ENCODE data around the gene FAM8A1.

Gene FAM8A1

GRCh38 chr6:17628873-17629272, 28.8 kb downstream of the FAM8A1 start:
- Histone ChIP-seq H3K27me3 (ENCODE audit: control insufficient read depth in 1 of 2, insufficient read depth in 2 of 2, low read length in 2 of 2) (no peaks in the 10 kb centered on the region), H3K9me3 (ENCODE audit: control insufficient read depth in 1 of 2, low read length in 2 of 2) (no peaks in the 10 kb centered on the region), H3K4me3 (ENCODE audit: low read depth in 1 of 2, low read length in 2 of 2) (no peak overlapping the region), H3K27ac (ENCODE audit: low read depth, low read length) (no peak overlapping the region), H3K9ac (ENCODE audit: low read depth in 1 of 2, low read length in 2 of 2) (no peak overlapping the region), H3K4me1 (ENCODE audit: control insufficient read depth in 1 of 2, insufficient read depth in 2 of 2, low read length in 2 of 2) (peaks cover 0 to 11% of the 10 kb centered on the region in 2 donors), H3K36me3 (ENCODE audit: control insufficient read depth in 1 of 2, insufficient read depth in 2 of 2, low read length in 2 of 2) (peaks cover 20 to 40% of the 10 kb centered on the region in 2 donors)

DNA sequence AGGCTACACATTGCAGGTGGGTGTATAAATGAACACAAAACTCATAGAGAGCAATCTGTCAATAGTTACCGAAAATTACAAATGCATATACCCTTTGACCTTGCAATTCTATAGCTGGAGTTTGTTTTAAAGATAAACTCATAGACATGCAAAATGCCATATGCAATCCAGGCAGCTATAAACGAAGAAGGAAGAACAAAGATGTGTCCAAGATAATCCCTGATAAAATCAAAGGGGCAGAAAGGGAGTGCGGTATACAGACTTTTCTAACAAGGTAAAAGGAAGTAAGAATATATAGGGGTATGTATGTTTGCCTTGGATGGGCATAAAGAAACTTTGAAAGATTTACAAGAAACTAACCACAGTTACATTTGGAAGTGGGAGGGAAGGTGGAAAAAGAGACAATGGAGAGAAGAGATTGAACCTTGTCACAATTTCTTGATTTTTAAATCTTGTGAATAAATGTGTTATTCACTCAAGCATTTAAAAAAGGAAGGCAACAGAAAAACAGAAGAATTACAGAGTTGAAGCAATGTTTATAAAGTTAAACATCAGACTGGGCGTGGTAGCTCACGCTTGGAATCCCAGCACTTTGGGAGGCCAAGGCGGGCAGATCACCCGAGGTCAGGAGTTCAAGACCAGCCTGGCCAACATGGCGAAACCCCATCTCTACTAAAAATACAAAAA, 29.9 kb downstream of the FAM8A1 start:
- H3K4me1 ChIP-seq (ENCODE audit: control insufficient read depth in 1 of 2, insufficient read depth in 2 of 2, low read length in 2 of 2) = peaks cover 0 to 11% of the 10 kb centered on the region in 2 donors
- H3K27me3 ChIP-seq (ENCODE audit: control insufficient read depth in 1 of 2, insufficient read depth in 2 of 2, low read length in 2 of 2) = no peaks in the 10 kb centered on the region
- peaks cover 17 to 33% of the 10 kb centered on the region in 2 donors for H3K36me3 ChIP-seq (ENCODE audit: control insufficient read depth in 1 of 2, insufficient read depth in 2 of 2, low read length in 2 of 2)
- H3K9me3 ChIP-seq (ENCODE audit: control insufficient read depth in 1 of 2, low read length in 2 of 2) = no peaks in the 10 kb centered on the region
- no peak overlapping the region for H3K27ac ChIP-seq (ENCODE audit: low read depth, low read length)
- no peak overlapping the region for H3K4me3 ChIP-seq (ENCODE audit: low read depth in 1 of 2, low read length in 2 of 2)
- H3K9ac ChIP-seq (ENCODE audit: low read depth in 1 of 2, low read length in 2 of 2) = no peak overlapping the region

- H3K27ac ChIP-seq (ENCODE audit: low read depth, low read length) = no peak overlapping the region
- peaks cover 0 to 11% of the 10 kb centered on the region in 2 donors for H3K4me1 ChIP-seq (ENCODE audit: control insufficient read depth in 1 of 2, insufficient read depth in 2 of 2, low read length in 2 of 2)
- H3K27me3 ChIP-seq (ENCODE audit: control insufficient read depth in 1 of 2, insufficient read depth in 2 of 2, low read length in 2 of 2) = no peaks in the 10 kb centered on the region
- H3K9me3 ChIP-seq (ENCODE audit: control insufficient read depth in 1 of 2, low read length in 2 of 2) = no peaks in the 10 kb centered on the region
- H3K9ac ChIP-seq (ENCODE audit: low read depth in 1 of 2, low read length in 2 of 2) = no peak overlapping the region
- no peak overlapping the region for H3K4me3 ChIP-seq (ENCODE audit: low read depth in 1 of 2, low read length in 2 of 2)
- peaks cover 15 to 34% of the 10 kb centered on the region in 2 donors for H3K36me3 ChIP-seq (ENCODE audit: control insufficient read depth in 1 of 2, insufficient read depth in 2 of 2, low read length in 2 of 2)
These were observed 30.5 kb downstream of the FAM8A1 start for GRCh38 chr6:17630511-17631073.

- peaks cover 0 to 11% of the 10 kb centered on the region in 2 donors for H3K4me1 ChIP-seq (ENCODE audit: control insufficient read depth in 1 of 2, insufficient read depth in 2 of 2, low read length in 2 of 2)
- H3K36me3 ChIP-seq (ENCODE audit: control insufficient read depth in 1 of 2, insufficient read depth in 2 of 2, low read length in 2 of 2) = peaks cover 21 to 40% of the 10 kb centered on the region in 2 donors
- no peak overlapping the region for H3K4me3 ChIP-seq (ENCODE audit: low read depth in 1 of 2, low read length in 2 of 2)
- no peaks in the 10 kb centered on the region for H3K9me3 ChIP-seq (ENCODE audit: control insufficient read depth in 1 of 2, low read length in 2 of 2)
- H3K27me3 ChIP-seq (ENCODE audit: control insufficient read depth in 1 of 2, insufficient read depth in 2 of 2, low read length in 2 of 2) = no peaks in the 10 kb centered on the region
- H3K27ac ChIP-seq (ENCODE audit: low read depth, low read length) = no peak overlapping the region
- no peak overlapping the region for H3K9ac ChIP-seq (ENCODE audit: low read depth in 1 of 2, low read length in 2 of 2)
These were observed 32.8 kb downstream of the FAM8A1 start for GRCh38 chr6:17632934-17633333.

DNA sequence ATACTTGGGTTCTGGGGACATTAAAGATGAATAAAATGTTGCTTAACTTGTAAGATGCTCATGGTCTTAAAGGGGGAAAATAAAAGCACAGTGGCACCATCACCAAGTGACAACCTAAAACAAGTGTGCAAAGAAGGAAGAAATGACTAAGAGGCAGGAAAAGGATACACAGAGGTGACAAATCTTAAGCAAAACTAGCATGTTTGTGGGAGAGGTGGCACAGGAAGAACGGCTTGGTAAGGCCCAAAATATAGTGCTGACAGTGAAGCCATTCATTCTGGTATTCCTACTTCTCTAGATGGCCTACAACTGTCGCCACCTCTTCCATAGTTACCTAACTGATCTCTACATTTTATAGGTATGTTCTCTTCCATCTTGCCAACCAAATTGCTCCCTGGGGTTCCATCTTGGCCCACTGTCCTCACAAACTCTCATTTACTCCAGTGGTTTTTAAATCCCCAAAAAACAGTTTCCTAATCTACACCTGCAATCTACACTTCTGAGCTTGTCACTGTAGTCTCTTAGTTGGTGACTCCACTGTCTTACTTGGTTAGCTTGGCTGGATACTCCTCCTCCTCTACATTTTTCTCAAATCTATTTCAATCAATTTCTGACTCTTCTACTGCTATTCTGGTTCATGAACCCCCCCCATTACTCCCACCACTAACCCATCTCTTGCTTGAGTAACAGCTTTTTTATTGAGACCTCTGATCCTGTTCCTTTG, 33.5 kb downstream of the FAM8A1 start:
- no peaks in the 10 kb centered on the region for H3K9me3 ChIP-seq (ENCODE audit: control insufficient read depth in 1 of 2, low read length in 2 of 2)
- peaks cover 20 to 39% of the 10 kb centered on the region in 2 donors for H3K36me3 ChIP-seq (ENCODE audit: control insufficient read depth in 1 of 2, insufficient read depth in 2 of 2, low read length in 2 of 2)
- no peak overlapping the region for H3K9ac ChIP-seq (ENCODE audit: low read depth in 1 of 2, low read length in 2 of 2)
- no peaks in the 10 kb centered on the region for H3K27me3 ChIP-seq (ENCODE audit: control insufficient read depth in 1 of 2, insufficient read depth in 2 of 2, low read length in 2 of 2)
- H3K27ac ChIP-seq (ENCODE audit: low read depth, low read length) = no peak overlapping the region
- H3K4me3 ChIP-seq (ENCODE audit: low read depth in 1 of 2, low read length in 2 of 2) = no peak overlapping the region
- H3K4me1 ChIP-seq (ENCODE audit: control insufficient read depth in 1 of 2, insufficient read depth in 2 of 2, low read length in 2 of 2) = peaks cover 0 to 11% of the 10 kb centered on the region in 2 donors

DNA sequence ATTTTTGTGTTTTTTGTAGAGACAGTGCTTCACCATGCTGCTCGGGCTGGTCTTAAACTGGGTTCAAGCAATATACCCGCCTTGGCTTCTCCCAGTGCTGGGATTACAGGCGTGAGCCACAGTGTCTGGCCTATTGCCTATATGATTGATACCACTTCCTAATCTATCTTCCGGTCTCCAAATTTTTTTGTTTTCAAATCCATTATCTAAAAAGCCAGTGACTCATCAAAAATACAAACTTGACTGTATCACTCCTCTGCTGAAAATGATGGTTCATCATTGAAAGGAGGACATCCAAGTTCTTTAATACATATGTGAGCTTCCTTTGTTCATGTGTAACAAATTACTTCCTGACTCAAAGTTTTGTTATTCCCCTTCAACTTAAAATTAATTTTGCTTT, 35.5 kb downstream of the FAM8A1 start:
- Histone ChIP-seq H3K27me3 (ENCODE audit: control insufficient read depth in 1 of 2, insufficient read depth in 2 of 2, low read length in 2 of 2) (no peaks in the 10 kb centered on the region), H3K36me3 (ENCODE audit: control insufficient read depth in 1 of 2, insufficient read depth in 2 of 2, low read length in 2 of 2) (peaks cover 10 to 38% of the 10 kb centered on the region in 2 donors), H3K4me1 (ENCODE audit: control insufficient read depth in 1 of 2, insufficient read depth in 2 of 2, low read length in 2 of 2) (no peaks in the 10 kb centered on the region), H3K4me3 (ENCODE audit: low read depth in 1 of 2, low read length in 2 of 2) (no peak overlapping the region), H3K9ac (ENCODE audit: low read depth in 1 of 2, low read length in 2 of 2) (no peak overlapping the region), H3K9me3 (ENCODE audit: control insufficient read depth in 1 of 2, low read length in 2 of 2) (no peaks in the 10 kb centered on the region), H3K27ac (ENCODE audit: low read depth, low read length) (no peak overlapping the region)

DNA sequence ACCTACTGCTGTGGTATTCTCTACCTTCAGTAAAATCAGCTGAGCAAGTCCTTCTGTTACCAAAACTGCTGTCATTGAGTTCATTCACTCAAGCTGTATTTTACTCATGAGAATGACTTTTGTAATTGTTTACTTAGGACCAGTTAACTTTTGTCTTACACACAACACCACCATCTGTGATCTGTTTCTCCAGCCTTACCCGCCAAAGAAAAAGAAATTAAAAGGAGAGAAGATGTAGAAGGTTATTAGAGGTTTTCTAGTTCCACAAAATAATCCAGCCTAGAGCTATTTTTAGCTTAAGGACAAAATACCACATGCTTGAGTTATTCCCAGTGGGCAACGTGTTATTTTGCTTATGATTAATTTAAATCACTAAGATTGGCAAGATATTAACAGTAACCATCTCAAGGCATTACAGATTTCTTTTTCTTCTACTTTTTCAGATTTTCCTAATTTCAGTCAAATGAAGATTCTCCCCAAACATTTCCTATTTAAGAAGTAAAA, 38.2 kb downstream of the FAM8A1 start:
- Histone ChIP-seq H3K9me3 (ENCODE audit: control insufficient read depth in 1 of 2, low read length in 2 of 2) (no peaks in the 10 kb centered on the region), H3K9ac (ENCODE audit: low read depth in 1 of 2, low read length in 2 of 2) (no peak overlapping the region), H3K4me3 (ENCODE audit: low read depth in 1 of 2, low read length in 2 of 2) (no peak overlapping the region), H3K27ac (ENCODE audit: low read depth, low read length) (no peak overlapping the region), H3K27me3 (ENCODE audit: control insufficient read depth in 1 of 2, insufficient read depth in 2 of 2, low read length in 2 of 2) (no peaks in the 10 kb centered on the region), H3K36me3 (ENCODE audit: control insufficient read depth in 1 of 2, insufficient read depth in 2 of 2, low read length in 2 of 2) (peaks cover 17 to 39% of the 10 kb centered on the region in 2 donors), H3K4me1 (ENCODE audit: control insufficient read depth in 1 of 2, insufficient read depth in 2 of 2, low read length in 2 of 2) (no peaks in the 10 kb centered on the region)

DNA sequence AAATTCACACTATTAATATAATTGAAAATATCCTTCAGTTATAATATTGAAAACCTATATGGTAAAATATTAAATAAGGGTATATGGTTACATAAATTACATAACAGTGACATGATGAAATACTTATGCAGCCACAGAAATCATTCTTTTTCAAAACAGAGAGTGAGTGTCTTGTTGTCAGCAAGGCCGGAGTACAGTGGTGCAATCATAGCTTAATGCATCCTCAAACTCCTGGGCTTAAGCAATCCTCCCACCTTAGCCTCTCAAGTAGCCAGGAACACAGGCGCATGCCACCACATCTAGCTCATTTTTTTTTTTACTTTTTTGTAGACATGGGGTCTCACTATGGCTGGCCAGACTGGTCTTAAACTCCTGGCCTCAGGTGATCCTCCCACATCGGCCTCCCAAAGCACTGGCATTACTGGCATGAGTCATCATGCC, 40.4 kb downstream of the FAM8A1 start:
- Histone ChIP-seq H3K9ac (ENCODE audit: low read depth in 1 of 2, low read length in 2 of 2) (no peak overlapping the region), H3K36me3 (ENCODE audit: control insufficient read depth in 1 of 2, insufficient read depth in 2 of 2, low read length in 2 of 2) (peaks cover 29 to 48% of the 10 kb centered on the region in 2 donors), H3K27me3 (ENCODE audit: control insufficient read depth in 1 of 2, insufficient read depth in 2 of 2, low read length in 2 of 2) (no peaks in the 10 kb centered on the region), H3K4me1 (ENCODE audit: control insufficient read depth in 1 of 2, insufficient read depth in 2 of 2, low read length in 2 of 2) (no peaks in the 10 kb centered on the region), H3K4me3 (ENCODE audit: low read depth in 1 of 2, low read length in 2 of 2) (no peak overlapping the region), H3K27ac (ENCODE audit: low read depth, low read length) (no peak overlapping the region), H3K9me3 (ENCODE audit: control insufficient read depth in 1 of 2, low read length in 2 of 2) (no peaks in the 10 kb centered on the region)

DNA sequence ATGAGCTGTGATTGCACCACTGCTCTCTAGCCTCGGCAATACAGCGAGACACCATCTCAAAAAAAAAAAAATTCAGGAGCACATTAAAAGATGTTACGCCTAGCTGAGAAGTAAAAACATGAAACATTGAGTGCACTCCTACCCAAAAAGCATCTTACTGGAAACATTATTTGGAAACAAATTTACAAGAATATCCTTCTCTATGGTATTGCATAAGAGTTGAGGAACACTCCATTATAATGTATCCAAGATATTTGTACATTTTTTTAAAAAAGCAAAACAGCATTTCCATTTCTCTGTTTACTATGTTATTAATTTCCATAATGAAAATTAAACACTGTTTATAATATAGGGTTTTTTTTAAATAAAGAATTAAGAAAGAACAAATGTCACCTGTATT, 48.6 kb downstream of the FAM8A1 start:
- H3K4me1 ChIP-seq (ENCODE audit: control insufficient read depth in 1 of 2, insufficient read depth in 2 of 2, low read length in 2 of 2) = no peaks in the 10 kb centered on the region
- H3K27me3 ChIP-seq (ENCODE audit: control insufficient read depth in 1 of 2, insufficient read depth in 2 of 2, low read length in 2 of 2) = no peaks in the 10 kb centered on the region
- no peaks in the 10 kb centered on the region for H3K9me3 ChIP-seq (ENCODE audit: control insufficient read depth in 1 of 2, low read length in 2 of 2)
- H3K9ac ChIP-seq (ENCODE audit: low read depth in 1 of 2, low read length in 2 of 2) = no peak overlapping the region
- H3K4me3 ChIP-seq (ENCODE audit: low read depth in 1 of 2, low read length in 2 of 2) = no peak overlapping the region
- peaks cover 25 to 64% of the 10 kb centered on the region in 2 donors for H3K36me3 ChIP-seq (ENCODE audit: control insufficient read depth in 1 of 2, insufficient read depth in 2 of 2, low read length in 2 of 2)
- no peak overlapping the region for H3K27ac ChIP-seq (ENCODE audit: low read depth, low read length)
